Activated CD8-positive, alpha-beta memory T cell treated with anti-CD3 and anti-CD28 coated beads, Interleukin-2, amount 10 ng/mL, durations not matched to agents 7 days and 5 days (primary cell): ENCODE data around the gene CMKLR1. TPM values are rescaled to one million over a fixed set of nuclear protein-coding genes. Genes with fewer than 3 reads are reported as not detected.

Experiments
- ATAC-seq: fragments of 150-1000 bp; cut with Tn5 transposase; one replicate; pipeline ENCODE4 v1.10.0; 2021; ENCODE audit warnings: moderate library complexity
- CTCF ChIA-PET: fragments of 350-600 bp; sonication (Branson Sonifier 250); formaldehyde crosslinking; loops from one replicate; lab custom pipeline; 2021; ENCODE audit warnings: antibody characterized with exemption; lab: Charles Lee
- DNase-seq: peaks from one replicate; pipeline ENCODE4 v3.0.0-alpha.2; 2020
- H3K27ac Mint-ChIP-seq: one replicate; pipeline ENCODE4 v1.8.0; 2021; ENCODE audit warnings: mild to moderate bottlenecking, mixed read lengths
- H3K27me3 Mint-ChIP-seq: one replicate; pipeline ENCODE4 v1.8.0; 2021; ENCODE audit warnings: mixed read lengths
- H3K36me3 Mint-ChIP-seq: one replicate; pipeline ENCODE4 v1.8.0; 2021; ENCODE audit warnings: mild to moderate bottlenecking, mixed read lengths
- H3K4me1 Mint-ChIP-seq: one replicate; pipeline ENCODE4 v1.8.0; 2021; ENCODE audit warnings: mixed read lengths
- H3K4me3 Mint-ChIP-seq: one replicate; pipeline ENCODE4 v1.8.0; 2021; ENCODE audit warnings: mild to moderate bottlenecking, moderate library complexity, mixed read lengths
- H3K9me3 Mint-ChIP-seq: one replicate; pipeline ENCODE4 v1.8.0; 2022; ENCODE audit warnings: low read depth, mixed read lengths
- total RNA-seq, 2 experiments: library from RNA; stranded (reverse); gene quantifications; one replicate each; pipeline ENCODE4 v1.2.3, GENCODE V29; 2021

CMKLR1 gene
- total RNA-seq, 2 experiments from 2014 or later: not detected

GRCh38 chr12:108257004-108257403 is 82.1 kb downstream of the CMKLR1 start:
- H3K27me3 Mint-ChIP-seq: peaks cover 11% of the 10 kb centered on the region
- DNase-seq (no peak), ATAC-seq (no peak)
- no peak overlapping the region for H3K4me3 Mint-ChIP-seq
- H3K9me3 Mint-ChIP-seq: peaks cover 7% of the 10 kb centered on the region
- H3K27ac Mint-ChIP-seq: no peak overlapping the region
- no peaks in the 10 kb centered on the region for H3K36me3 Mint-ChIP-seq
- CTCF ChIA-PET: no interaction called here
- no peaks in the 10 kb centered on the region for H3K4me1 Mint-ChIP-seq

GRCh38 chr12:108255252-108255602 is 83.9 kb downstream of the CMKLR1 start:
- ATAC-seq: no peak
- H3K9me3 Mint-ChIP-seq: no peaks in the 10 kb centered on the region

GRCh38 chr12:108254517-108255251 is 84.4 kb downstream of the CMKLR1 start:
- H3K27ac Mint-ChIP-seq: no peak overlapping the region
- no peaks in the 10 kb centered on the region for H3K4me1 Mint-ChIP-seq
- no peak overlapping the region for H3K4me3 Mint-ChIP-seq
- ATAC-seq: no peak
- no peaks in the 10 kb centered on the region for H3K36me3 Mint-ChIP-seq
- peaks cover 9% of the 10 kb centered on the region for H3K27me3 Mint-ChIP-seq
- no peak for DNase-seq
- CTCF ChIA-PET: no interaction called here
- H3K9me3 Mint-ChIP-seq: no peaks in the 10 kb centered on the region

More at GRCh38 chr12:108255252-108255602, 83.9 kb downstream of the CMKLR1 start:
- Mint-ChIP-seq H3K27ac (no peak overlapping the region), H3K36me3 (no peaks in the 10 kb centered on the region), H3K27me3 (peaks cover 12% of the 10 kb centered on the region), H3K4me3 (no peak overlapping the region), H3K4me1 (no peaks in the 10 kb centered on the region)
- DNase-seq: no peak
- CTCF ChIA-PET: no interaction called here

- no peak for ATAC-seq
- DNase-seq: no peak
- no peaks in the 10 kb centered on the region for H3K4me1 Mint-ChIP-seq
- no peak overlapping the region for H3K4me3 Mint-ChIP-seq
- H3K27me3 Mint-ChIP-seq: peaks cover 9% of the 10 kb centered on the region
- CTCF ChIA-PET: no interaction called here
- no peak overlapping the region for H3K27ac Mint-ChIP-seq
- no peaks in the 10 kb centered on the region for H3K36me3 Mint-ChIP-seq
- no peaks in the 10 kb centered on the region for H3K9me3 Mint-ChIP-seq
Observed at GRCh38 chr12:108254030-108254429, 85.1 kb downstream of the CMKLR1 start.

GRCh38 chr12:108253540-108253939 is 85.6 kb downstream of the CMKLR1 start:
- no peaks in the 10 kb centered on the region for H3K36me3 Mint-ChIP-seq
- H3K4me1 Mint-ChIP-seq: no peaks in the 10 kb centered on the region
- no peak overlapping the region for H3K4me3 Mint-ChIP-seq
- DNase-seq (no peak), ATAC-seq (no peak)
- H3K27me3 Mint-ChIP-seq: peaks cover 9% of the 10 kb centered on the region
- CTCF ChIA-PET: no interaction called here
- no peak overlapping the region for H3K27ac Mint-ChIP-seq
- H3K9me3 Mint-ChIP-seq: no peaks in the 10 kb centered on the region

GRCh38 chr12:108252523-108252922 is 86.6 kb downstream of the CMKLR1 start:
- no peaks in the 10 kb centered on the region for H3K4me1 Mint-ChIP-seq
- ATAC-seq: no peak
- H3K4me3 Mint-ChIP-seq: no peak overlapping the region
- peaks cover 9% of the 10 kb centered on the region for H3K27me3 Mint-ChIP-seq
- H3K9me3 Mint-ChIP-seq: no peaks in the 10 kb centered on the region
- CTCF ChIA-PET: no interaction called here
- DNase-seq: no peak
- H3K36me3 Mint-ChIP-seq: no peaks in the 10 kb centered on the region
- no peak overlapping the region for H3K27ac Mint-ChIP-seq

GRCh38 chr12:108248011-108248410 is 91.1 kb downstream of the CMKLR1 start:
- CTCF ChIA-PET: interaction anchor here (0.7 kb wide), 1 partner anchor 11 kb away, joined by 3 read pairs; no protein-coding TSS in a partner anchor
- no peaks in the 10 kb centered on the region for H3K36me3 Mint-ChIP-seq
- H3K4me3 Mint-ChIP-seq: no peak overlapping the region
- H3K9me3 Mint-ChIP-seq: no peaks in the 10 kb centered on the region
- no peaks in the 10 kb centered on the region for H3K4me1 Mint-ChIP-seq
- DNase-seq: no peak
- H3K27me3 Mint-ChIP-seq: peaks cover 6% of the 10 kb centered on the region
- H3K27ac Mint-ChIP-seq: no peak overlapping the region
- ATAC-seq: no peak

- Mint-ChIP-seq H3K27me3 (peaks cover 2% of the 10 kb centered on the region), H3K27ac (no peak overlapping the region), H3K36me3 (no peaks in the 10 kb centered on the region), H3K9me3 (no peaks in the 10 kb centered on the region), H3K4me3 (no peak overlapping the region), H3K4me1 (no peaks in the 10 kb centered on the region)
- ATAC-seq (no peak), DNase-seq (no peak)
- CTCF ChIA-PET: interaction anchor here (0.7 kb wide), 1 partner anchor 10 kb away, joined by 3 read pairs; no protein-coding TSS in a partner anchor
Observed at GRCh38 chr12:108247130-108247529, 92.0 kb downstream of the CMKLR1 start.

- no peaks in the 10 kb centered on the region for H3K9me3 Mint-ChIP-seq
- no peaks in the 10 kb centered on the region for H3K36me3 Mint-ChIP-seq
- ATAC-seq: no peak
- CTCF ChIA-PET: no interaction called here
- DNase-seq: no peak
- H3K4me3 Mint-ChIP-seq: no peak overlapping the region
- no peaks in the 10 kb centered on the region for H3K27me3 Mint-ChIP-seq
- H3K4me1 Mint-ChIP-seq: no peaks in the 10 kb centered on the region
- no peak overlapping the region for H3K27ac Mint-ChIP-seq
Observed at GRCh38 chr12:108241986-108242703, 97.0 kb downstream of the CMKLR1 start.

GRCh38 chr12:108240928-108241327 is 98.2 kb downstream of the CMKLR1 start:
- DNase-seq: no peak
- no peak overlapping the region for H3K4me3 Mint-ChIP-seq
- H3K4me1 Mint-ChIP-seq: no peaks in the 10 kb centered on the region
- ATAC-seq: no peak
- H3K9me3 Mint-ChIP-seq: no peaks in the 10 kb centered on the region
- CTCF ChIA-PET: no interaction called here
- peaks cover 6% of the 10 kb centered on the region for H3K27me3 Mint-ChIP-seq
- H3K27ac Mint-ChIP-seq: no peak overlapping the region
- no peaks in the 10 kb centered on the region for H3K36me3 Mint-ChIP-seq

- Mint-ChIP-seq H3K27ac (no peak overlapping the region), H3K36me3 (no peaks in the 10 kb centered on the region), H3K4me1 (no peaks in the 10 kb centered on the region), H3K9me3 (no peaks in the 10 kb centered on the region), H3K4me3 (no peak overlapping the region), H3K27me3 (peaks cover 6% of the 10 kb centered on the region)
- DNase-seq: no peak
- no peak for ATAC-seq
- CTCF ChIA-PET: no interaction called here
Observed at GRCh38 chr12:108240027-108240785, 98.9 kb downstream of the CMKLR1 start.

GRCh38 chr12:108239378-108239777 is 99.7 kb downstream of the CMKLR1 start:
- CTCF ChIA-PET: no interaction called here
- H3K27ac Mint-ChIP-seq: no peak overlapping the region
- no peak for DNase-seq
- H3K4me3 Mint-ChIP-seq: no peak overlapping the region
- H3K36me3 Mint-ChIP-seq: no peaks in the 10 kb centered on the region
- no peaks in the 10 kb centered on the region for H3K9me3 Mint-ChIP-seq
- peaks cover 6% of the 10 kb centered on the region for H3K27me3 Mint-ChIP-seq
- no peak for ATAC-seq
- H3K4me1 Mint-ChIP-seq: no peaks in the 10 kb centered on the region

- no peaks in the 10 kb centered on the region for H3K9me3 Mint-ChIP-seq
- CTCF ChIA-PET: no interaction called here
- no peak overlapping the region for H3K27ac Mint-ChIP-seq
Observed at GRCh38 chr12:108238474-108238873, 100.6 kb downstream of the CMKLR1 start.

More at GRCh38 chr12:108238474-108238873, 100.6 kb downstream of the CMKLR1 start:
- no peak for ATAC-seq
- no peaks in the 10 kb centered on the region for H3K4me1 Mint-ChIP-seq
- DNase-seq: no peak
- H3K4me3 Mint-ChIP-seq: no peak overlapping the region
- H3K36me3 Mint-ChIP-seq: no peaks in the 10 kb centered on the region
- peaks cover 6% of the 10 kb centered on the region for H3K27me3 Mint-ChIP-seq
